Fibroblast of pulmonary artery (primary cell): ENCODE data around the gene CIROP.

Source experiments
- DNase-seq: peaks from one replicate; pipeline ENCODE4 v3.0.0-alpha.2; 2010; ENCODE audit warnings: low read depth
- H3K4me3 ChIP-seq: replicated peaks from 2 replicates; pipeline ENCODE4 v1.5.1; 2011; ENCODE audit warnings: low read depth, mild to moderate bottlenecking, control low read depth, low read length, moderate library complexity
- TF ChIP-seq, protein P1 (sequence below): IDR thresholded peaks from 2 replicates; pipeline ENCODE4 v1.5.1; 2011; ENCODE audit warnings: mild to moderate bottlenecking, control low read depth, low read length, inconsistent platforms; ENCODE audit errors: missing control alignments

Gene CIROP

DNA sequence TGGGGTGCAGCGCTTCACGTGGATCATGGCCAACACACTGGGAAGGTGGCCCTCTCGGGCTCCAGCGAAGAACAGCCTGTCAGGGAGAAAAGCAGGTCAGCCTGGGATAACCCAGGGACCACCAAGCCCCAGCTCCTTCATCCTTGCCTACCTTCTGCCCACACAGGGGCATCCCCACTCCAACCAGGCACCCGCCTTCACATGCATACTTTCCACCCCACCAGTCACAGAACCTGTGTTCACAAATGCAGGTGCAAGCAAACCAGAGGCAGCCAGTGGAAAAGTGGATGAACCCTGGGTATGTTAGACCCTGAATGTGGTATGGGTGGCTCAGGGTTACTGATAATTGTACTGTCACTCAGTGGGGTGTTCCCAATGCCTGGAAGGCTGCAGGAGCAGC lies 26.7 kb upstream of the CIROP start:
- DNase-seq, result no peak
- TF ChIP-seq, protein P1, sequence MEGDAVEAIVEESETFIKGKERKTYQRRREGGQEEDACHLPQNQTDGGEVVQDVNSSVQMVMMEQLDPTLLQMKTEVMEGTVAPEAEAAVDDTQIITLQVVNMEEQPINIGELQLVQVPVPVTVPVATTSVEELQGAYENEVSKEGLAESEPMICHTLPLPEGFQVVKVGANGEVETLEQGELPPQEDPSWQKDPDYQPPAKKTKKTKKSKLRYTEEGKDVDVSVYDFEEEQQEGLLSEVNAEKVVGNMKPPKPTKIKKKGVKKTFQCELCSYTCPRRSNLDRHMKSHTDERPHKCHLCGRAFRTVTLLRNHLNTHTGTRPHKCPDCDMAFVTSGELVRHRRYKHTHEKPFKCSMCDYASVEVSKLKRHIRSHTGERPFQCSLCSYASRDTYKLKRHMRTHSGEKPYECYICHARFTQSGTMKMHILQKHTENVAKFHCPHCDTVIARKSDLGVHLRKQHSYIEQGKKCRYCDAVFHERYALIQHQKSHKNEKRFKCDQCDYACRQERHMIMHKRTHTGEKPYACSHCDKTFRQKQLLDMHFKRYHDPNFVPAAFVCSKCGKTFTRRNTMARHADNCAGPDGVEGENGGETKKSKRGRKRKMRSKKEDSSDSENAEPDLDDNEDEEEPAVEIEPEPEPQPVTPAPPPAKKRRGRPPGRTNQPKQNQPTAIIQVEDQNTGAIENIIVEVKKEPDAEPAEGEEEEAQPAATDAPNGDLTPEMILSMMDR, result no peak
- H3K4me3 ChIP-seq, result no peak overlapping the region

DNA sequence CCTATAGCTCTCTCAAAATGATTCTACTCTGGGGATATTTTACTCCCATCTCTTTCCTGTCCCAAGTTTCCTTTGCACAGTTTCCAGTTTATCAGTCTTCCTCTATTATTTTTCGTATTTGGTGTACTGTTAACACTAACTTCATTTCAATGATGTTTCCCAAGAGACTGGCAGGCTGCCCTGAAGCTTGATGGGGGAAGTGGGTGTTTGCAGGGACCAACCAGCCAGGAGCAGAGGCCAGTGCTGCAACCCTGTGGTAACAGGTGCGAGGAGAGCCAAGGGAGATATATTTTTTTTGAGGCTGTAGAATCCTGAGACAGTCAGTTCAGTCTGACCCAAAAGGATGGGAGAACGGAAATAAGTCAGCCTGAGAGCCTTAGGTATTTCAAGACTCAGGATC lies 26.1 kb upstream of the CIROP start:
- no peak overlapping the region for H3K4me3 ChIP-seq
- DNase-seq, result peak; percentile 59
- TF ChIP-seq, protein P1, result no peak

DNA sequence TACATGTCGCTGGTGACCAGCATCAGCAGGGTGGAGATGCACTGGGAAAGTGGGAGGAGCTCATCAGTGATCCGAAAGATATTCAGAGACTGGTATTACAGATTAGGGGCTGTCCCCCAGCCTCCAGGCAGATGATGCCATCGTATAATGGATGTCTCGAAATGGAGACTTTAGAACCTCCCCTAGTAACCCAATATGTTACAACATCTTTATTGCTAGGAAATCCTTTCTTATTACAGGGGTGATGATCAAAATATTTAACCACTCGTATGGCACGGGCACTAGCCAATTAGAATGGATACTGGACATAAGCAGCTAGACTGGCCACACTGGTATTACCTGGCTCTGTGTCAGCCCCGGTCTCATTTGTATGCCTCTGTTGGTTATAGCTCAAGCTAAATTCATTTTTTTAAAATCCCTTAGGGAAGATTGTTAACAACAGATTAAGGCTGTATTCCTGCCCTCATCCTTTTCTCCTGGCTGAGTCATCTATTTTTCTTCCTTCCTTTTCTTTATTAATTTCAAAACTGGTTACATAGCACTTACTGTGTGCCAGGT lies 25.0 kb upstream of the CIROP start:
- TF ChIP-seq, protein P1, result no peak
- no peak overlapping the region for H3K4me3 ChIP-seq
- no peak for DNase-seq

DNA sequence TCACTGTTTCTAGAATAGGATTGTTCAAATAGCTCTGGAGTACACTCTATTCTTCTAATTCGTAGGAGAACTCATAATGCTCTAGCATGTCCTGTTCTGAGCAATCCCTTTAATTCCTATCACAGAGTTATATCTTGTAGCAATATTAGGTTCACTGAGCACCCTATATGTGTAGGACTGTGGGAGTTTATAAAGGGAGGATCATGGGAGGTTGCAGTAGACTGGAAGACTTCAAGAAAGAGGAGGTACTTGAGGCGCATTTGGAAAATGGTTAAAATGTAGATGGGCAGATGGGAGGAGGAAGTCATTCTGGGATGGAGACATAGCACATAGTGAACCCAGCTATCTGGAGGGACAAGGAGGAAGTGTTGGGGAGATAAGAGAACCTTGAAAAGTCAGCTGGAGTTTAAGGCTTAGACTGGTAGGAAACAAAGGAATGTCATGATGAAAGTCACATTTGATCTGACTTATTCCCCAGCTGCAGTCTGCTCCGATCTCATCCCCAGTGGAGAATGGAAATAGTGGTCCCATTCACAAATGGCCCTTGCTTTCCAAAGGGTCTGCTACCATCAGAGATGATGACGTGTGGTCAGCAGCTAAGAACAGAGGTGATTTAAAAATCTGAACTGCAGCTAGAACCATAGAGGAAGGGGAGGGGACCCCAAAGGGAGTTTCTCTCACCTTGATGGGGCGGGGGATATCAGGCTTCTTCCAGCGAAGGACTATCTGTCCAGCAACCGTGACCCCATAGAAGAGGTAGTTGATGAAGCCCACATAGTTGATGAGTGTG lies 24.4 kb upstream of the CIROP start:
- TF ChIP-seq, protein P1, result no peak
- H3K4me3 ChIP-seq, result no peak overlapping the region
- DNase-seq, result no peak

DNA sequence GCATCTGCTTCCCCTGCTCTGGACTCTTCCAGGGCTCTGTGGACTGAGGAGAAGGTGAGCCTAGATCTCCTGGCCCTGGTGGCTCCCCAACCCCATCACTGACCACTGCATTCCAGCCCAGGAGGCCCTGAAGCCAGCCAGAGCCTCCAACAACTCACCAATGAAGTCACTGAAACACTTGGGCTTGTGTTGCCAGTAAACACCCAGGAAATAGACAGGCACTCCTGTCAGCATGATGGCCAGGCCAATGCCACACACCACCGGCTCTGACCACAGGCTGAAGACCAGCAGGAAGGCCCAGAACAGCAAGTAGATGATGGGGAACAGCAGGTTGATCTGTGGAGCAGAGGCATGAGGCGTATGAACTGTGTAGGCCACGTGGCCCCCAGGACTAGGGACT lies 23.1 kb upstream of the CIROP start:
- H3K4me3 ChIP-seq, result no peak overlapping the region
- TF ChIP-seq, protein P1, result no peak
- no peak for DNase-seq

DNA sequence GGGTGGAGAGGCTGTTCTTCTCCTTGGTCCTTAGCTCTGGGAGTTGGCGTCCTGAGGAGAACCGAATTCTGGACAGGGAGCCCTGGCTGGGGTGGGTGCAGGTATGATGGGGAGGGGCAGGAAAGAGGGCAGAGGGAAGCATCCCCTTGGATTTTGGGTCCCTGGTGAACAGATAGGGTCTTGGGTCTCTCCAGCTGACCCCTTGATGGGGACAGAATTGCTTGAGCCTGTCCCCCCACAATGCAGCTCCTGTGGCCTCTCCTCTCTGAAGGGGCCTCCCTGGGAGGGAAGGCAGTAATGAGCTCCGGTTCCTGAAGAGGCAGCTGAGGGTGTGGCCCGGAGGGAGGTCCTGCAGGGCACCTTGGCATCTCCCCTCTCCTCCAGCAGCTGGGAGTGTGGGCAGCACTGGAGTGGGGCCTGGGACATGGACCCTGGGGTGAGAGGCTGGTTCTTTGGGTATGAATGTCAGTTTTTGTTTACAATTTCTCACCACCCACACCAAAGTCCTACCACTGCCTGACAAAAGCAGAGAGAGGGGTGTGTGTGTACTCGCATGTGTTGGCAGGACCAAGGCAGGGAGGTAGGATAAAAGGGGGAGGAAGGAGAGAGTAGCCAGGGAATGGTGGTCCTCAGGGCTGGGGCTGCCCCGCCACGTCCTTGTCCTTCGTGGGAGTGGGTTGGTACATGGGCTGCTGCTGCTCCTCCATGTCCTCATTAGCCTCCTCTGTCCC lies 21.9 kb upstream of the CIROP start:
- H3K4me3 ChIP-seq, result no peak overlapping the region
- TF ChIP-seq, protein P1, result no peak
- DNase-seq, result no peak
